ENCODE results near the gene GATA3.

The GATA3 gene

DNA sequence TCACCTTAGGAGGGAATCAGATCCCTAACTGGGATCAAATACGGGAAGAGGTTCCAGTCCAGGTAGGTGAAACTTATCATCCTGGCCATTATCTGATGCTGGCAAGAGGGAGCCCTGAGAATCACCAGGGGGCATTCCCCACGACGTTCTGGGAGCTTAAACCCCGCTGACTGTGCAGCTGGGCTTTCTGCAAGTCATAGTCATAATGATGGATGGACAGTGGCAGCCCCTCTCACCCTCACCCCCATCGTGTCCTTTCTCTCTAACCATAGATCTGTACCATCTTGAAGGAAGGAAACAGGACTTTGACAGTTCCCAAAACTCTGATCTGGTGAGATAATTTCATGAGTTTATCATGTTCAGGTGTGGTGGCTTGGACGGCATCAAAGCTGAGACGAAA, 50.2 kb downstream of the GATA3 start:
- H3K36me3 ChIP-seq (ENCODE audit: insufficient read depth, low read length): no peaks in the 10 kb centered on the region
- no peak overlapping the region for H3K4me3 ChIP-seq (ENCODE audit: low read depth, low read length)
- H2AFZ ChIP-seq (ENCODE audit: low read length, unreplicated experiment): no peak overlapping the region
- H3K79me2 ChIP-seq (ENCODE audit: control insufficient read depth, insufficient read depth, low read length, unreplicated experiment): no peaks in the 10 kb centered on the region
- H3K27ac ChIP-seq (ENCODE audit: low read depth, low read length): no peak overlapping the region
- no peaks in the 10 kb centered on the region for H3K4me1 ChIP-seq (ENCODE audit: control insufficient read depth, insufficient read depth, low read length, unreplicated experiment)
- peaks cover 19% of the 10 kb centered on the region for H3K27me3 ChIP-seq (ENCODE audit: insufficient read depth, low read length)

DNA sequence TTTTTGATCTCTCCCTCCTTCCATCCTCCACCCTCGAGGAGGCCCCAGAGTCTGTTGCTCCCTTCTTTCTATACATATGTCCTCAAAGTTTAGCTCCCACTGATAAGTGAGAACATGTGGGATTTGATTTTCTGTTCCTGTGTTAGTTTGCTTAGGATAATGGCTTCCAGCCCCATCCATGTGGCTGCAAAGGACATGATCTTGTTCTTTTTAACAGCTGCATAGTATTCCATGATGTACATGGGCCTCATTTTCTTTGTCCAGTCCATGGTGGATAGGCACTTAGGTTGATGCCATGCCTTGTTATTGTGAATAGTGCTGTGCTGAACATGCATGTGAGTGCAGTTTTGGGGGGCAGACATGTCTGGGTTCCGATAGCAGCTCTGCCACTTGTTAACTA, 51.4 kb downstream of the GATA3 start:
- no peaks in the 10 kb centered on the region for H3K79me2 ChIP-seq (ENCODE audit: control insufficient read depth, insufficient read depth, low read length, unreplicated experiment)
- no peaks in the 10 kb centered on the region for H3K36me3 ChIP-seq (ENCODE audit: insufficient read depth, low read length)
- no peak overlapping the region for H2AFZ ChIP-seq (ENCODE audit: low read length, unreplicated experiment)
- H3K27ac ChIP-seq (ENCODE audit: low read depth, low read length): no peak overlapping the region
- peaks cover 14% of the 10 kb centered on the region for H3K27me3 ChIP-seq (ENCODE audit: insufficient read depth, low read length)
- no peak overlapping the region for H3K4me3 ChIP-seq (ENCODE audit: low read depth, low read length)
- no peaks in the 10 kb centered on the region for H3K4me1 ChIP-seq (ENCODE audit: control insufficient read depth, insufficient read depth, low read length, unreplicated experiment)

DNA sequence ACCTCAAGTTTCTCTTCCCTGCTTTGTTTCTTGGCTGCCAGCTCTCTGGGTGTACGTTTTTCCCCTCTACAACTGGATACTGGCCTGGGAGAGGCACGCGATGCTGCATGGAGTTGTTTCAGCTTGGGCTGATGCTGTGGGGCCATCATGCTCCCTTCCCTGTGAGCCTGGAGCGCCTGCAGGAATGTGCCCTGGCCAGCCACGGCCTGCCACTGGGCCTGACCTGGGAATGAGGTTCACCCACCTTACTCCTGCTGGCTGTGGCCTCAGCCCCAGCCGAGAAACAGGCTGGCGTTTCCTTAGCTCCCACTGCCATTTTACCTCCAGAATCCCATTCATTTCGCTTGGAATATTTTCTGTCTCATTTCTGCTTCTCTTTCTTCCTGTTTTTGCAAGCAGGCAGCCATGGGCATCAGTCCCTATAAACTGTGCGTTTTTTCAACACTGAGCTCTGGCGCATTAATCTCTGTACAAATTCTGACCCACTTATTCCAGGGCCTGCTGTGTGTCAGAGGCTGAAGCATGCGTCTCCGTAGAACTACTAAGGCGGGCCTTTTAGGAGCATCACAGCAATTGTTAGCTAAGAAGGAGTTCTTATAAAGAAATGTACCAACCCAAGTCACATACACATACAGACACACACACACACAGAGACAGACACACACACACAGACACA, 57.9 kb downstream of the GATA3 start:
- H3K79me2 ChIP-seq (ENCODE audit: control insufficient read depth, insufficient read depth, low read length, unreplicated experiment): no peaks in the 10 kb centered on the region
- H3K4me3 ChIP-seq (ENCODE audit: low read depth, low read length): no peak overlapping the region
- no peaks in the 10 kb centered on the region for H3K36me3 ChIP-seq (ENCODE audit: insufficient read depth, low read length)
- H3K4me1 ChIP-seq (ENCODE audit: control insufficient read depth, insufficient read depth, low read length, unreplicated experiment): no peaks in the 10 kb centered on the region
- no peak overlapping the region for H3K27ac ChIP-seq (ENCODE audit: low read depth, low read length)
- no peaks in the 10 kb centered on the region for H3K27me3 ChIP-seq (ENCODE audit: insufficient read depth, low read length)
- no peak overlapping the region for H2AFZ ChIP-seq (ENCODE audit: low read length, unreplicated experiment)

DNA sequence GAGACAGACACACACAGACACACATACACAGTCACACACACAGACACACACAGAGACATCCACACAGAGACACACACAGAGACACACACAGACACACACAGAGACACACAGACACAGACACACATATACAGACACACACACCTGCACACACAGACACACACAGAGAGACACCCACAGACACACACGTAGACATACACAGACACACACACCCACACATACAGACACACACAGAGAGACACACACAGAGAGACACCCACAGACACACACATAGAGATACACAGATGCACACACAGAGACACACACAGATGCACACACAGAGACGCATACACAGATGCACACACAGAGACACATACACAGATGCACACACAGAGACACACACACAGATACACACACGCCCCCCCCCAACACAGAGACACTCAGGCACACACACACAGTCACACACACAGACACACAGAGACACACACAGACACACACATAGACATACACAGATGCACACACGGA, 58.5 kb downstream of the GATA3 start:
- no peaks in the 10 kb centered on the region for H3K4me1 ChIP-seq (ENCODE audit: control insufficient read depth, insufficient read depth, low read length, unreplicated experiment)
- H3K27ac ChIP-seq (ENCODE audit: low read depth, low read length): no peak overlapping the region
- H3K79me2 ChIP-seq (ENCODE audit: control insufficient read depth, insufficient read depth, low read length, unreplicated experiment): no peaks in the 10 kb centered on the region
- no peak overlapping the region for H2AFZ ChIP-seq (ENCODE audit: low read length, unreplicated experiment)
- no peaks in the 10 kb centered on the region for H3K36me3 ChIP-seq (ENCODE audit: insufficient read depth, low read length)
- H3K27me3 ChIP-seq (ENCODE audit: insufficient read depth, low read length): no peaks in the 10 kb centered on the region
- H3K4me3 ChIP-seq (ENCODE audit: low read depth, low read length): no peak overlapping the region

DNA sequence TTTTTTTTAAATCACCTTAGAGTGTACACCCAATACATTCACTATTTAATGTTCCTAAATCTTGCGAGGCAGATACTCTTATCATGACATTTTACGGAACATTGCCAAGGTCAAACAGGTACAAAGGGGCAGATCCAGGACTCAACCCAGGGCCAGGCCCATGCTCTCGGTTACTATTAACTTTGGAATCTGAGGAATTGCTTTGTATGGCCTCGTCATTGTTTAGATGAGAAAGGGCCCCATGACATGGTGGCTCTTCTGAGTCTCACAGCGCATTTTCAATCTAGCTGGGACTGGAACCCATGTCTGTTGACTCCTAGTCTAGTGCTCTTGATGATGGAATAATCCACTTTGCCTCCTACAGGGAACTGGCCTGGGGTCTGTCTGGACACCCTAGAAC, 59.1 kb downstream of the GATA3 start:
- Histone ChIP-seq H3K36me3 (ENCODE audit: insufficient read depth, low read length) (no peaks in the 10 kb centered on the region), H3K4me1 (ENCODE audit: control insufficient read depth, insufficient read depth, low read length, unreplicated experiment) (no peaks in the 10 kb centered on the region)

DNA sequence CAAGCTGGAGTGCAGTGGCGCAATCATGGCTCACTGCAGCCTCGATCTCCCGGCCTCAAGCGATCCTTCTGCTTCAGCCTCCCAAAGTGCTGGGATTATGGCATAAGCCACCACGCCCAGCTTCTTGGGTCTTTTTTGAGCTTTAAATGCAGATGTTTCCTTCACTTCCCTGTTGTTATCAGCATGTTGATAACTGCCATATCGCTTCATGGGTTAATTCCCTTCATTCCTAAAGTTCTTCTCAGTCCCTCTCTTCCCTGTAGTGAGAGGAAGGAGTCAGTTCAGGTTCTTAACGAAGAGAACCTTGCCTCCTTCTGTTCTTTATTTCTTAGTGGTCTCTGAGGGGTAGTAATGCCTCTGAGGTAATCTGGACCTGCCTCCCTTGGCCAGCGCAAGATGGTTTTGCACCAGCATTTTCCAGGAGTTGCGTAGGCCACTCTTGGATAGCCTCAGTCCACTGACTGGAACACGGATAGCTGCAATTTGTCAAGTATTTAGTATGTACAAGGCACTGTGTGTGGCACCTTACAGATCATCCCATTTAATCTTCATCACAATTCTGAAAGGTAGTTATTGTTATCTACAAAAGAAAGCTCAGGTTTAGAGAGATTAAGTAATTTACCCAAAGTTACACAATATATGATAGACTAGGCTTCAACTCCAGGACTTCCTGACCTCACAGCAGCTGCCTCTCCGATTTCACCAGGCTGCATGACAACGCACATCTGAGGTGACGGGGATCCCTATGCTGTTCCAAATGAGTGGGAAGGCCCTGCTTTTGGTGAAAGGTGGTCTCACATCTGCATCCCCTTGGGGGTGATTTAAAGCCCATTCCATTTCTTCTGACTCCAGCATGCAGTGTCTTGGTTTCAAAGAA, 60.5 kb downstream of the GATA3 start:
- no peaks in the 10 kb centered on the region for H3K27me3 ChIP-seq (ENCODE audit: insufficient read depth, low read length)
- H3K36me3 ChIP-seq (ENCODE audit: insufficient read depth, low read length): no peaks in the 10 kb centered on the region
- no peaks in the 10 kb centered on the region for H3K79me2 ChIP-seq (ENCODE audit: control insufficient read depth, insufficient read depth, low read length, unreplicated experiment)
- no peak overlapping the region for H3K27ac ChIP-seq (ENCODE audit: low read depth, low read length)
- no peak overlapping the region for H3K4me3 ChIP-seq (ENCODE audit: low read depth, low read length)
- H2AFZ ChIP-seq (ENCODE audit: low read length, unreplicated experiment): no peak overlapping the region
- no peaks in the 10 kb centered on the region for H3K4me1 ChIP-seq (ENCODE audit: control insufficient read depth, insufficient read depth, low read length, unreplicated experiment)

More for the DNA sequence above, 59.1 kb downstream of the GATA3 start:
- Histone ChIP-seq H3K27me3 (ENCODE audit: insufficient read depth, low read length) (no peaks in the 10 kb centered on the region), H3K4me3 (ENCODE audit: low read depth, low read length) (no peak overlapping the region), H3K27ac (ENCODE audit: low read depth, low read length) (no peak overlapping the region), H2AFZ (ENCODE audit: low read length, unreplicated experiment) (no peak overlapping the region), H3K79me2 (ENCODE audit: control insufficient read depth, insufficient read depth, low read length, unreplicated experiment) (no peaks in the 10 kb centered on the region)

DNA sequence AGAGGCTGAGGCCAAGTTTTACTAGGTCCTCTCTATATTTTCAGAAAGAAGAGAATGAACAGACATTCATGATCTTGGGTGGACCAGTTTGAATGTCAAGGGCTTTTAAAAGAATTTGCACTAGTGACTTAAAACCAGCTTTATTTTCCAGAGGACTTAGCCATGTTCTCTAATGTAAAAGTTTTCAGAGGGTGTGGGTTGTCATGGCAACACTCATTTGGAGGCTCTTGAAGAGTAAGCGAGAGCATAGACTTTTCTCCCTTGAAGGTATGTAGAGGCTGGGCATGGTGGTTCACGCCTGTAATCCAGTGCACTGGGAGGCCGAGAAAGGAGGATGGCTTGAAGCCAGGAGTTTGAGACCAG, 61.1 kb downstream of the GATA3 start:
- Histone ChIP-seq H3K27me3 (ENCODE audit: insufficient read depth, low read length) (no peaks in the 10 kb centered on the region), H2AFZ (ENCODE audit: low read length, unreplicated experiment) (no peak overlapping the region), H3K79me2 (ENCODE audit: control insufficient read depth, insufficient read depth, low read length, unreplicated experiment) (no peaks in the 10 kb centered on the region), H3K4me1 (ENCODE audit: control insufficient read depth, insufficient read depth, low read length, unreplicated experiment) (no peaks in the 10 kb centered on the region), H3K27ac (ENCODE audit: low read depth, low read length) (no peak overlapping the region), H3K4me3 (ENCODE audit: low read depth, low read length) (no peak overlapping the region), H3K36me3 (ENCODE audit: insufficient read depth, low read length) (no peaks in the 10 kb centered on the region)

DNA sequence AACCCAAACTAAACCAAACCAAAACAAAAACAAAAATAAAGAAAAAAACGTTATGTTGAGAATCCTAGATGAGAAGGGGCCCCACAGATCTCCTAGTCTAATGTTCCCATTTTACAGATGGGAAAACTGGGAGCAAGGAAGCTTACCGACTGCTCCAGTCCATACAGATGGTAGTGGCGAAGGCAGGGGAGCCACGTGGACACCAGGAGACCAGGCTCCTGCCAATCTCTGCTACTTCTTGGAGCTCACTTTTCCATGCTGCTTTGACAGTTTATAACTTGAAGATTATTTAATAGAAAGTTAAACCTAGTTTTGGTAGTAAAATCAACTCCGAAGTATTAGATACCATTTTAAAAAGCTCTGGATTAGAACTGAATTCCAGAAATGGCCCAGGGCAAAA, 62.0 kb downstream of the GATA3 start:
- no peaks in the 10 kb centered on the region for H3K79me2 ChIP-seq (ENCODE audit: control insufficient read depth, insufficient read depth, low read length, unreplicated experiment)
- H3K4me3 ChIP-seq (ENCODE audit: low read depth, low read length): no peak overlapping the region
- H3K36me3 ChIP-seq (ENCODE audit: insufficient read depth, low read length): no peaks in the 10 kb centered on the region
- no peak overlapping the region for H2AFZ ChIP-seq (ENCODE audit: low read length, unreplicated experiment)
- no peak overlapping the region for H3K27ac ChIP-seq (ENCODE audit: low read depth, low read length)
- H3K27me3 ChIP-seq (ENCODE audit: insufficient read depth, low read length): no peaks in the 10 kb centered on the region
- H3K4me1 ChIP-seq (ENCODE audit: control insufficient read depth, insufficient read depth, low read length, unreplicated experiment): no peaks in the 10 kb centered on the region

DNA sequence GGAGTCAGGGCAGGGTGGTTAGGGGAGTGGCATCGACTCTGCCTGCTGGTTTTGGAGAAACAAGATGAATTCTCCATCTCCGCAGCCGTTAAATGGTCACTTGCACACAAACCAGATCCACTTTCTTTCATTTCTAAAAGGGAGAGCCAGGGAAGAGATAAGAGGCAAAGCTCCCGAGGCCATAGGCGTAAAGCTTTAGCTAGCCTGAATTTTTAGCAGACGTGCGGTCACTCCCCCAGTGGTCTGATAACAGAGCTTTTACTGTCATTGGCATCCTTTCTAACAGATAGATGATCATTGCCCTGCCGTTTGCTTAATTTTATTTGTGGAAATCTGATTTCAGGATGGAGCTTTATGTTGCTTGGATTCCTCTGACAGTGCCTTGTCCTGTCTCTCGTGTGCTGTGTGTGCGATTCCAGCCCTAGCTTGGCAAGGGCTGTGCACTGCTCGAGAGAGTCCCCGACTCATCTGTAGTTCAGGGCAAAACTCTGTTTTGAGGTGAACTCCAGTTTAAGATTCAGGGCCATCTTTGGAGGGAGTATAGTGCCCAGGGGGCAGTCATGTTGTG, 62.5 kb downstream of the GATA3 start:
- no peak overlapping the region for H3K27ac ChIP-seq (ENCODE audit: low read depth, low read length)
- H3K4me1 ChIP-seq (ENCODE audit: control insufficient read depth, insufficient read depth, low read length, unreplicated experiment): no peaks in the 10 kb centered on the region
- no peaks in the 10 kb centered on the region for H3K27me3 ChIP-seq (ENCODE audit: insufficient read depth, low read length)
- no peak overlapping the region for H3K4me3 ChIP-seq (ENCODE audit: low read depth, low read length)
- H3K79me2 ChIP-seq (ENCODE audit: control insufficient read depth, insufficient read depth, low read length, unreplicated experiment): no peaks in the 10 kb centered on the region
- H2AFZ ChIP-seq (ENCODE audit: low read length, unreplicated experiment): no peak overlapping the region
- no peaks in the 10 kb centered on the region for H3K36me3 ChIP-seq (ENCODE audit: insufficient read depth, low read length)

DNA sequence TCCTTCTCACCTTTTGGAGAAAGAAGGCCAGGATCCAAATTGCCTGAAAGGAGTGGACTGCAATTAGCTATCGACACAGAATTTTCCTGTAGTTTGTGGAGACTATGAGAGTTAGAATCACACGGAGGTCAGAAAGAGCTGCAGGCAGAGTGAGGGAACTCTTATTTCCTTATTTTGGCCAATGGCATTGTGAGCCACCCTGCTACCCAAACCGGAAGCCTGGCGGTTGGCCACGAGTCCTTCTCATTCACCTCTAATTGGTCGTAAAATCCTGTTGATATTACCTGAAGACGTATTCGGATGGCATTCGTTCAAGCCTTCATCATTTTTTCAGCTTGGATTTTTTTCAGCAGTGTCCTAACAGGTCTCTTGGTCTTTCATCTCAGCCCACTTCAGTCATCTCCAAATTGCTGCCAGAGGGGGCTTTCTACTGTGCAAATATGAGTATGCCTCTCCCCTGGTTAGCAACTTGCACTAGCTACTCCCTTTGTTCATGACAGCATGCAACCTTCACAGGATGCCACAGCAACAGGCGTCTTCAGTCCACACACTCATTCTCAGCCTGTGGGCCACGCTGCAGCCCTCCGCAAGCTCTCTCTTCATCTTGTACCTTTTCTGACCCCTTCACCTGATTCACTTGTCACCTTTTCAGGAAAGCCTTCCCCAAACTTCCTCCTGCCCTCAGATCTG, 66.9 kb downstream of the GATA3 start:
- Histone ChIP-seq H3K27ac (ENCODE audit: low read depth, low read length) (no peak overlapping the region), H3K79me2 (ENCODE audit: control insufficient read depth, insufficient read depth, low read length, unreplicated experiment) (no peaks in the 10 kb centered on the region), H3K4me1 (ENCODE audit: control insufficient read depth, insufficient read depth, low read length, unreplicated experiment) (no peaks in the 10 kb centered on the region), H3K36me3 (ENCODE audit: insufficient read depth, low read length) (no peaks in the 10 kb centered on the region), H2AFZ (ENCODE audit: low read length, unreplicated experiment) (no peak overlapping the region), H3K27me3 (ENCODE audit: insufficient read depth, low read length) (no peaks in the 10 kb centered on the region), H3K4me3 (ENCODE audit: low read depth, low read length) (no peak overlapping the region)

Measured in ACC112 (cell line).